Central memory CD4-positive, alpha-beta T cell (primary cell): ENCODE results near the gene RPH3AL.

ENCODE experiments used
- DNase-seq: peaks from one replicate; pipeline ENCODE4 v3.0.0; 2022

RPH3AL gene

DNA sequence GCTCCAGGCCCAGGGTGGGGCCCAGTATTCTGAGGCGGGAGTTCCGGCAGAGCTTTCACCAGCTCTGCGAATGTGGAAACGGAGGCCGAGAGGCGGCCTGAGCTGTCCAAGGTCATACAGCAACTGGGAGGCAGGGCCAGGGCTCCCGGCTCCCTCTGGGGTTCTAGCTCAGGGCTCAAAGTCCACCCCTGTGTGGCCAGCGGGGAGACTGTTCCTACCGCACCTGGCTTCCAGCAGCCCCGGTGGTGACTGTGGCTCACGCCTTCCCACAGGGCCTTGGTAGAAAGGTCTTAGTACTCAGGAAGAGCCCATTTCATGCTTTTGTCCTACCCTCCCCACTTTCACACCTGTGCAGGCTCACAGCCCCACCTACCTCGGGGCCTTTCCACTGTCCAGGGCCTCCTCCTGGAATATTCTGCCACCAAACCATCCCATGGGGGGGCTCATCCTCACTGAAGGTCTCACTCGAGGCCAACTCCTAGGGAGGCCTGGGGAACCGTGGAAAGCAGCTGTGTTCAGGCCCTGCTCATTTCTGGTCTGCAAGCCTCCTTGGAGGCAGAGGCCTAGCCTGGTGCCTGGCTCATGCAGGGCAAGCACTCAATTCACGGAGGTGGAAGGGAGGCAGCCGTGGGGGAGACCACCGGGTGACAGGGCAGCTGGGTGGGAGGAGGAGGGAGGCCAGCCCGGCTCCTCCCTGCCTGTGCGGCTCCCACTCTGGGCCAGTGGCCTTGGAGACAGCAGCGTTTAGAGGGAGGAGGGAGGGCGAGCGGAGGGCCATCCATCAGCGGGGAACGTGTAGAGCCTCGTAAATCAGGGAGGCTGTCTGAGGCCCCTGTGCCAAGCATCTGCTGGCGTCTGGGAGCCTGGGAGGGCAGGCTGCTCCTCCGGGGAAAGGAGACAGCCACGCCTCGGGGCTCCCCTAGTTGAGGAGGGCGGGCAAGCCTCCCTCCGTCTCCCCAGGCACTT, 158.5 kb downstream of the RPH3AL start:
- DNase-seq, result no peak

DNA sequence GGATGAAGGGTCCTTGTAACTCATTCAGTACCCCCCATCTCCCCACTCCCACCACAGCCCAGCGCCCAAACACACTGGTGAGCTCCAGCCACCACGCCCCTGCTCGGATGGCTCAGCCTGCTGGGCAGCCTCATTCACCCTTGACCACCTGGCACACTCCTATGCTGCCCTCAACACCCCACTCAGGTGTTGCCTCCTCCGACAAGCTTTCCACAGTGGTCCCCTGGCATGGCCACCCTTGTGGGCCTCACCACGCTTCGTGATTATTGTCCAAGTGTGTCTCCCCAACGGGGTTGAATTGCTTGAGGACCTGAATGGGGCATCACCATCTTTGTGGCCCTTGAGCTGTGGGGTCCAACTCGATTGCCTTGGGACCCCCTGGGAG, 159.2 kb downstream of the RPH3AL start:
- no peak for DNase-seq

DNA sequence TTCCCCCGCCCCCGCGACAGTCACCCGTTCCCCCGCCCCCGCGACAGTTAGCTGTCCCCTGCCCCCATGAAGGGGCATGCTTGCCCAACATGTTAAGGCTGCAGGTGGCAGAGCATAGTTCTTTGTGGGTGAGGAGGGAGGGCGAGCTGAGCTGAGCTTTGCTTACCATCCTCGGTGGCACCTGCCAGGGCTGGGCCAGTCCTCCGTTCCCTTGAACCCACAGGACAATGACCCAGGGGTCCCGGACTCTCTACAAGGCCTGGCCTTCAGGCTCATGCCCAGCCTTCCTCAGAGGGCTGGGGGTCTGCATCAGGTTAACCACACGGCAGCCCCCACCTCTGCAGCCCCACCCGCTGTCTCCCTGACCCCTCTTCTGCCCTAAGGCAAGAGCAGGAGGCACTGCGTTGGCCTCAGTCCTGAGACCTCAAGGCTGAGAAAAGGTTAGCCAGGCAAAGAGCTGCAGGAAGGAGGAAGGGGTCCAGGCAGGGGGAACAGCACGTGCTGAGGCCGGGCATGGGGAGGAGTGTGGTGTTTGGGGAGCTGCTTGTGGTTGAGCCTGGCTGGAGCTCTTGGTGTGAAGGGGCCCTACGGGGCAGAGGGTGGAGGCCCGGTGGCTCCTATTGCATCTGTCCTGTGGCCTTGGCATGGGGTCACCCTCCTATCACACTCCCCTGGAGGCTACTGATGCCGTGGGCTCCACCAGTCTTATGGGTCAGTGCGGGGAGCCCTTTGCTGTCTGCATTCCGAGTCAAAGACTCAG, 159.8 kb downstream of the RPH3AL start:
- DNase-seq, result no peak

DNA sequence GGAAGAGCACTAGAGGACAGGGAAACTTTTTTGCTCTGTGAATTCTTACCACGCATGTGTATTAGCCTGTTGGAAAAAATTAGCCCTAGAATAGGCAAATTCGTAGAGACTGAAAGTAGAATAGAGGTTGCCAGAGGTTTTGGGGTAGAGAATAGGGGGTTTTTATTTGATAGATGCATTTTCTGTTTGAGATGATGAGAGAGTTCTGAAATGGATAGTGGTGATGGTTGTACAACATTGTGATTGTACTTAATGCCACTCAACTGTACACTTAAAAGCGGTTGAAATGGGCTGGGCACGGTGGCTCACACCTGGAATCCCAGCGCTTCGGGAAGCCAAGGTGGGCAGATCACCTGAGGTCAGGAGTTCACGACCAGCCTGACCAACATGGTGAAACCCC, 163.2 kb downstream of the RPH3AL start:
- no peak for DNase-seq

DNA sequence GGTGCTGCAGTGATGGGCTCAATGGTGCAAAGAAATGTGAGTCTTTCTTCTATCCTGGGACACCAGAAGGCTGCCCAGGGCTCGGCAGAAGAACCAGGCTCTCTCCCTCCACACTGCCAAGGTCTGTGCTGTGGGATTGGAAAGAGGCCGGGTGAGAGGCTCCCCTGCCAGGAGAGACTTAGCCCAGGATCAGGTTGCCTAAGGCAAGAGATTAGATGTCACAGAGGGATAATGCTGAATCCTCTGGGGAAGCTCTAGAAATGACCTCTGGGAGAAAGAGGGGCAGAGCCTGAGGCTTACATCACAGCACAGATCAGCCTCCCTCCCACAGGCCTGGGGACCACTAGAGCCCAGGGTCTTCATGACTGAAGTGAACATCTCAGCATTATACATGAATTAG, 165.5 kb downstream of the RPH3AL start:
- DNase-seq, result no peak

DNA sequence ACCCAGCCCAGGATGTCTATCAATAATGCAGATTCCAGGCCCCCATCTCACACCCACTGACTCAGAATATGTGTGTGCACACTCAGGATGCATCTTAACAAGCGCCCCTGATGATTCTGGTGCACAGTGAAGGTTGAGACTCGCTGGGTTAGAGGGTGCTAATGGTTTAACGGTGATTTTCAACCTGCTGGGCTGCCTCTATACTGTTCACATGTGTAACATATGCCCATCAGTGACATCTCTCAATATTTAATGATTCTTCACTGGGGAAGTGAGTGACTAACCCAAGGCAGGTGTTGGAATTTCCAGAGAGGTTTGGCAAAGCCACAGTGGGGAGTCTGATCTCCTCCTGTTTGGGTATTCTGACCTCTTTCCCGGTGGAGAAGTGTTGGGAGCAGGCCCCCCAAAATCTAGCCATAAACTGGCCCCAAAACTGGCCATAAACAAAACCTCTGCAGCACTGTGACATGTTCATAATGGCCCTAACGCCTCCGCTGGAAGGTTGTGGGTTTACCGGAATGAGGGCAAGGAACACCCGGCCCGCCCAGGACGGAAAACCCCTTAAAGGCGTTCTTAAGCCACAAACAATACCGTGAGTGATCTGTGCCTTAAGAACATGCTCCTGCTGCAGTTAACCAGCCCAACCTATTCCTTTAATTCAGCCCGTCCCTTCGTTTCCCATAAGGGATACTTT, 167.0 kb downstream of the RPH3AL start:
- DNase-seq, result peak; percentile 21

DNA sequence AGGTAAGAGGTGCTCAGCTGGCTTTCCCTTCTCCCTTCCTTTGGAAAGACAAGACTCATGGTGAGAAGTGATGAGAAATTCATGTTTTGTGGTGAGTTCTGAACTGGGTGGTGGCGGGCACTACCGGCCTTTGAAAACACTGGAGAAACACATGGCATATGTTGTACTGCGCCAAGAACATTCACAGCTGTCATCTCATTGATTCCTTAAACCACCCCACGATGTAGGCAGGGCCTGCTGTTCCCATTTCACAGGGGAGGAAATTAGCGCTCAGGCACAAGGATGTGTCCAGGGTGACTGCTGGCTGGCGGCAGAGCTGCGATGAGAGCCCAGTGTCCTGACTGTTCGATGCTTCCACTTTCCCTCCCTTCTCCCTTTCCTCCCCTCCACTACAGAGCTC, 169.6 kb downstream of the RPH3AL start:
- no peak for DNase-seq

DNA sequence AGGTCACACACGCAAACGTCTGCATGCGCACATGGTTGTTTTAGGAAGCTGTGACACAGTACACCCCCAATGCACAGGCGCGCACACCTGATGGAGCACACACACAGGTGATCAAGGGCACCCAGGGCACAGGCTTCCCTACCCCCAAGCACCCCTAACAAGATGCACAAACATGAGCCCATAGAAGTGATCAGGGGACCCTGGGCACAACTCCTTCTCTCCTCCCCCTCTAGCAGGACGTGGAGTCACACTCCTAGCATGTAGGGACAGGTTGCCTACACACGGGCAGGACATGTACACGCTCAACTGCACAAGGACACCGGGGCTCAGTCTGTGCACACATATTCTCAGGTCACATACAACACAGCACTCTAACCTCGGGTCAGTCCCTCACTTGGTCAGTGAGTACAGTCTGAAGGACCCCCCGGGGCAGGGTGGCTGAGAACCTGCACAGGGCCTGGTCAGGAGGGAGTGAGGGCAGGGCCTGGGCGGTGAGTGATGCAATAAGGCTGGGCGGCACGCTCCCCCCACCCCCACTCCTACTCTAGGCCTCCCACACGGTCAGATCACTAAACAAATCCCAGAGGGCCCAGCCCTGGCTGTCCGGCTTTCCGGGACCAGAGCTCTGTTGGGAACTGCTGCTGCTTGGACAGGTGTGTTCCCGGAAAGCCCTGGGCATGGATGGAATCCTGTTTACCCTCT, 170.4 kb downstream of the RPH3AL start:
- DNase-seq, result no peak

DNA sequence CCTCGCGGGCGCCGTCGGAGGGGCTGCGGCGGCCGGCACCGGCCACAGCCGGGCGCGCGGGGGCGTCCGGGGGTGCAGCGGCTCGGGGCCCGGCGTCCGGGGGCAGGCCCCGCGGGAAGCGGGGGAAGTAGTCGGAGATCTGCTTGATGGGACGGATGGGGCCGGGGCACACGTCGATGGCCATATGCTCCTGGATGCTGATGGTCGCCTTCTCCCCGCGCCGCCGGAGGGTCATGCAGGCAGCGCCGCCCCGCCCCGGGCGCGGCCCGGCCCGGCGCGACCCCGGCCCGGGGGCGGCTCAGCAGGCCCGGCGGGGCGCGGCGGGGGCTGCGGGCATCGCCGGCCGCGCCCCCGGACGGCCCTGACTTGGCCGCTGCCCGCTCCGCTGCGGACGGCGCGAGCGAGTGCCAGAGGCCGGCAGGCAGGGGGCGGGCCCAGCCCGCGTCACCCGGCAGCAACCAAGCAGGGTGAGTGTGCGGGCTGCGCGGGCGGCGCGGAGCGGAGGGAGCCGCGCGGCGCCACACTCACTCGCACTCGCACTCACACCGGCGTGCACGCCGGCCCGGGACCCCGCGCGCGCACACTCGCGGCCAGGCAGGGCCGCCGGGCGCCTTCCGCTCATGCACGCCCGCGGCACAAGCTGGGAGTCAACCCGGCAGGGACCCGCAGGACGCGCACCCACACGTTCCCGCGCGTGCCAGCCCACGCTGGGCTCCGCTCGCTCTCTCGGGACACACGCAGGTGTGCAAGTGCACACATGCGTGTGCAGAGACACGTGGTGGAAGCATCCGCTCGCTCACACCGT, 171.2 kb downstream of the RPH3AL start, which contains the start of gene DOC2B:
Gene DOC2B (minus strand): TSS at position 406 of the 805 bp plus-strand sequence. CDS start 171 bp downstream, at position 235.
- no peak for DNase-seq

DNA sequence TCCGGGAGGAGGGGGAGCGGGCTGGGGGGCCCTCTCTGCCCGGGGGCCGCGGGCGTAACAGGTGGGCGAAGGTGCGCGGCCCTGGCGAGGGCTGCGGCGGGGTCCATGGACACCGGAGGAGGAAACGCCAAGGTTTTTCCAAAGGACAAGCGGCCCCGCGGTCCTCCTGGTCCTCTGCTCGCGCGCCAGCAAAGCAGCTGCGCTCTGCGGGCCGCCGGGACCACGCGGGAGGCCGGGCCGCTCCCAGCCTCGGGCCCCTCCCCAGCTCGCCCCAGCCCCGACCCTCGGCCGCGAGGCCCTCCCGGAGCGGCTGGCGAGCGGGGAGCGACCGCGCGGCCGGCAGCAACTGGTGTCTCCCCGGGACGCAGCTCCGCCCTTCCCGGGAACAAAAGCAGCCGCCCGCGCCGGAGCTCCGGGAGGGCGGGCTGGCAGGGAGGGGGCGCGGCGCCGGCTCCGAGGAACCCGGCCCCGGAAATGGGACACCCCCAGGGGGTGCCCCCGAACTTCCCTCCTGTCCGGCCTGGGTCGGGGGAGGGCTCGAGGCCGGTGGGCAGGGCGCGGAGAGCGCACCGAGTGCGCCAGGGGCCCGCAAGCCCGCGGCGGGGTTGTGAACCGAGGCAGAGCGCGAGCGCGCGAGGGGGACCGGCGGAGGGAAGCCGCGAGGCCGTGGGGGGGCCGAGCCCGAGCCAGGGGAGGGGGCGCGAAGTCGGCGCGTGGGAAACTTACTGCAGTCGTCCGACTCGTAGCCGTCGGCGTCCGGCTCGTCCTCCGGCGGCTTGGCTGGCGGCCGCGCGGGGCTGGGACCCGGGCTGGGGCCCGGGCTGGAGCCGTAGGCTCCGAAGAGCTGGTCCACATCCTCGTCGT, 172.0 kb downstream of the RPH3AL start:
- DNase-seq, result no peak

DNA sequence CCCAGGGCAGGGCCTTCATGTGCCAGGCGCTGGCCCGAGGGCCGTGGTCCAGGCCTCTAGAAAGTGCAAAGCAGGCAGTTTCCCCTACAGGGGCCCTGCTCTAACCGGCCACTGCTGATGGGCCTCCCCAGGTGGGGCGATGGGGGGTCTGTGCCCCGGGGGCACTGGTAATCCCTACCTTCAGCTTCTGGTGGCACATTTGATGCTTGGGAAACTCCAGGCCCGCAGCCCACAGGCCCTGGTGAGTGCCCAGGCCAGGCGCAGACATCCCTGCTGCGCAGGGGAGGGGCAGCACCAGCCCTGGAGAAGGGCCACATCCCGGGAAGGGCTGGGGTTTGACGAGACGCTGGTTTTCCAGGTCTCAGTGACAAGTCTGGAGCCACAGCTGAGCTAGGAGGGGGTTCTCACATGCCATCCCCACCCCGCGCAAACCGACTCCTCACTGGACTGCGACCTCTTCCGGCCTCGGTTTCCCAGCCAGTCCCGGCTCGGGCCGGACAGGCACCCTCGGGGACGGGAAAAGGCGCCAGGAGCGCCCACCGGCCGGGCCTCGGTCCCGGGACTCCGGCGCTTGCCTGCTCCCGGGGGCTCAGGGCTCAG, 172.7 kb downstream of the RPH3AL start:
- no peak for DNase-seq

DNA sequence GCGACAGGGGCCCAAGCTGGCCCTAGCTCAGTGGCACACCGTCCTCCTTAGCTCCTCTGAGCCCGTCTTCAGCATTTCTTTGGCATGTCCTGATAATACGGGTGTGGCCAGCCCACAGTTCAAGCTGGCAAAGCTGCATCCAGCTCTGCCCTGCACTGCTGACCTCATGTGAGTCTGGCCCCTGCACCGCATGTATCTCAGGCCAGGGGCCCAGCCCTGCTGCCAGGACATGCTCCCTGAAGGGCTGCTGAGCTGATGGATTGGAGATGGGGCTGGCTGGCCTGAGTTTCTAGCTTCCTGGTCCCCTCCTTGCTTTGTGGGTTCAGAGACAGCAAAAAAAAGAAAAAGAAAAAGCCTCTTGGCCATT, 173.6 kb downstream of the RPH3AL start:
- DNase-seq, result no peak

DNA sequence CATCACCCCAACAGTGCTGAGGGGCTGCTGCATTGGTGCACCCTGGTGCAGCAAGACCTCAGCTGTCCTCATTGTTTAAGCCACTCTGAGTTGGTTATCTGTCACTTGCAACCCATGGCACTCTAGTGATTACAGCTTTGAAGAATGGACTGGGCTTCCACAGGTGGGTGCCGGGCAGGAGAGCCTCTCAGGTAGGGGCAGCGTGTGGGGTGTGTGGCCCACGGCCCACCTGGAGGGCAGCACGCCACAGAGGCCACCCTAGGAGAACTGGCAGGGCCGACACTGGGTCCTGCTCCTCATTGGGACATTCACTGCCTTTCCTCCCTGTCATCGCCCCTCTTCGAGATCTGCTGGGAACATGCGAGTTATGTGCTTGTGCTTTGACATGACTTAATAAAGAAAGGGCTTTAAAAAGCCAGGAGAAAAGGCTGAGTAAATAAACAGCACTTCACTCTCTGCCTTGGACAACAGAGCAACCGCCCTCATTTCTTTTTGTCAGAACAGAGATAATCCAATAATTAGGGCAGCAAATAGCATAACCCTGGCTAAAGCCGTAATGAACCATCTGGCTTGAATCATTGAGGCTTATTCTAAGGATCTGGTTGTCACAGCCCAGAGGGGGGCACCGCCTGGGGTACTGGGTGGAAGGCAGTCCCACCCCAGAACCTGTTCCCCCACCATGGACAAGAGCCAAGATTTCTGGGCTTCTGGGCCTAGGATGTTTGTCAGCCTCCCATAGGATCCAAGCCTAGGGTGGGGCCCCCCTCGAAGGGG, 174.1 kb downstream of the RPH3AL start:
- DNase-seq, result no peak

DNA sequence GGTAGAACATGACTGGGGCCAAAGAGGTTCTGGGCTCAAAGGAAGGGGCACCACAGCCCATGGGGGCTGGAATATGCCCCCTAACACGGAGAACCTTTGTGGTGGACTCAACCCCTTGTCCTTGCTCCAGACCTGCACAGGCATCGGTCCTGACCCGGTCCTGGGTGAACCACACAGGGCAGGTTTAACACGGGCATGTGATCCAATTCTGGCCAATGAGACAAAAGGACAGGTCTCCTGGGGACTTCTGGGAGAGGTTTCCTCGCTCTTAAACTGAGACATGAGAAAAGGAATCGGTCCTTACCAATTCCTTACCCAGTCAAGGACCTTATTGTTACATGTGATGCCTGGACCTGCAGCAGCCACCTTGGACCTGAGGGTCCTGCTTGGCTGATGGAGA, 174.8 kb downstream of the RPH3AL start:
- DNase-seq, result no peak

DNA sequence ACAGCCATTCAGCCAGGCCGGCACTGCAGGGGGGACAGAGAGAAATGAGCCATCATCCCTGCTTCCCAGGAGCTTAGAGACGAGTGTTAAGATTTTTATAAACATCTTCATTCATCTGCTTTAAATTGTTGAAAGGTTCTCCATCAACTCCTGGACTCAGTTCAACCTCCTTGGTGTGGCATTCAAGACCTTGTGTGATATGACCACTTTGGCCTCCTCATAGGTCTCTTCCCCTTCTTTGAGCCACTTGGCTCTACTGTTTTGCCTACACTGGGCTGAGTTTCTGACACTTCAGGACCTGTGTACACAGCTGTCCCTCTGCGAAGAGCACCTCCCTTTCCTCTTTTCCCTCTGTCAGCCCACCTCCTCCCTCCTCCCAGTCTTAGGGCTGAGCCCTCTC, 175.5 kb downstream of the RPH3AL start:
- DNase-seq, result no peak

DNA sequence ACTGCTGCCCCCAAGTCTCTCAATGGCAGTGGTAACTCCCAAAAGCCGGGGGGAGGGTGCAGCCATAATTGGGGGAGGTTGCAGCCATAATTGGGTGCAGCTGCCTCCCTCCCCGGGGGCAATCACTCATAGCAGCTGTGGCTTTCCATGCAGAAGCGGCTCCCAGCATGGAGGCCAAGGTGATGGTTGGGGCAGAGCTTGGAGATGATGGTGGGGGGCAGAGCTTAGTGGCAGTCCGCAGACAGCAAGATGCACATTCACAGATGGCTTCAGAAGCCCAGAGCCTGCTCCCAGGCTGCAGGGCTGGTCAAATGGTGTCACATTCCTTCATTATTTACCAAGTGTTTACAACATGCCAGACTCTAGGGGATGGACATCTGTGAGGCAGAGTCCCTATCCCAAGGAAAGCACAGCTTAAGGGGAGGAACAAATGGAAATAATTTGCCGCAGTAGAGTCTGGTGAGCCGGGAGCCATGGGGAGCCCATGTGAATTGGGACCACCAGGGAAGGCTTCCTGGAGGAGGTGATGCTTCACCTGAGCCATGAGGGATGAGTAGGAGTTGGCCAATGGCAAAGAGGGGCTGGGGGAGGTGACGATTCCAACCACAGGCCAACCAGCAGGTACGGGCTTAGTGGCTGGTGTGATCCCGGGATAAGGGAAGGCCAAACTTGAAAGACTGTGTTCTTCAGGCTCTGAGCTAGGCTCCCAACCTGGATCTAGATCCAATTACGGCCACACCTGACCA, 179.3 kb downstream of the RPH3AL start:
- no peak for DNase-seq

DNA sequence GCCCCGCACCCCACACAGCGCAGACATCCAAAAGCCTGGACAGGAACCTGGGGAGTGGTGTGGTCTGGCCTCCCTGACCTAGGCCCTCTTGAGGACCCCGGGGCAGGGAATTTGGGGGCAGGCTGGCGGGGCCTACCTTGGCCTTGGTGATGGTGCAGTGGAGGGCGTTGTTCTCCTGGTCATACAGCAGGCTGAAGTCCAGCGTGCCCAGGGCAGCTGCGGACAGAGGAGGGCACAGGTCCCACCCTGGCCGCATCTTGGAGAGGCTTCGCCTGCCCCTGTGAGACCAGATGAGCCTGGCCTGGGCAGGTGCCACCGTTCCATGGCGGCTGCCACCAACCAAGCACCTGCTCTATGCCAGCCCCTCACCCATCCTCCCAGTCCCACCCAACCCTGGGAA, 180.2 kb downstream of the RPH3AL start:
- DNase-seq, result no peak

DNA sequence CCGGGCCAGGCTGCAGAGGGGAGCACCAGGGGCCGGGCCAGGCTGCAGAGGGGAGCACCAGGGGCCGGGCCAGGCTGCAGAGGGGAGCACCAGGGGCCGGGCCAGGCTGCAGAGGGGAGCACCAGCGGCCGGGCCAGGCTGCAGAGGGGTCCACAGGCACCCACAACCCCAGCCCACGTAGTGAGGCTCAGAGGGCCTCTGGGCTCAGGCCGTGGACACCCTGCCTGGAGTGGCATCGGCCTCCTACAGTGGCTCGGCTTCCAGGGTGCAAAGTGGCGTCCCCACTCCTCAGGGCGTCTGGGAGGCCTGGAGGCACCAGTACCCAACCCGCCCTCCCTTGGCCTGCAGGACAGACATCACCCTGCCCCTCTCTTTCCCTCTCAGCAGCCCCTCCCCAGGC, 180.7 kb downstream of the RPH3AL start:
- no peak for DNase-seq
